ENCODE data around the gene TMEM14A. TPM values are rescaled to one million over a fixed set of nuclear protein-coding genes. Genes with fewer than 3 reads are reported as not detected.

The TMEM14A gene
- total RNA-seq, 1 experiment from 2014 or later = 45.6 TPM

- TF ChIP-seq TCF7L2 (IDR thresholded peaks at IDR 0.05; ENCODE audit: low read depth, low read length) (no peak), SIN3A (IDR thresholded peaks at IDR 0.05; ENCODE audit: borderline replicate concordance, insufficient read depth, low read depth, low read length) (no peak), POLR2AphosphoS5 (IDR thresholded peaks at IDR 0.05; ENCODE audit: low read depth, low read length) (no peak), CTCF (IDR thresholded peaks at IDR 0.05) (no peak), REST (IDR thresholded peaks at IDR 0.05; ENCODE audit: insufficient read depth in 1 of 2, low read depth in 2 of 2, low read length in 1 of 2) (no peak)
- in situ Hi-C loops (cut with HindIII; ENCODE audit: low pct_unique_long_range_greater_than_20kb, low sequenced_read_pairs) = no loop called here
- no TSS peak for BruUV-seq (replicated peaks)
- Histone ChIP-seq H3K9me3 (ENCODE audit: control insufficient read depth, insufficient read depth, low read depth, low read length) (no peaks in the 10 kb centered on the region), H3K36me3 (ENCODE audit: control insufficient read depth, insufficient read depth, low read length) (no peaks in the 10 kb centered on the region), H3K27me3 (ENCODE audit: control insufficient read depth, insufficient read depth, low read length) (no peaks in the 10 kb centered on the region), H3K27ac (ENCODE audit: low read length) (no peak overlapping the region), H3K4me1 (ENCODE audit: control insufficient read depth, insufficient read depth, low read length) (peaks cover 17% of the 10 kb centered on the region), H3K4me3 (ENCODE audit: low read depth in 2 of 2, low read length in 2 of 2) (no peak overlapping the region)
- intact Hi-C loops (cut with micrococcal nuclease; ENCODE audit: unreplicated experiment) = loop anchor here (5.0 to 10.0 kb wide), 2 partner anchors 65 to 377 kb away; partner anchors contain the start of gene MCM3
- POLR2A ChIA-PET = no interaction called here
- CTCF ChIA-PET = interaction anchor here (0.6 to 1.3 kb wide), 4 partner anchors 243 to 254 kb away, joined by 4 to 18 read pairs (median 6); no protein-coding TSS in a partner anchor
- DNase-seq (ENCODE audit: low read depth, low spot score) (no peak), ATAC-seq (no peak)
Observed at GRCh38 chr6:52662031-52662430, 8.9 kb upstream of the TMEM14A start.

- peak overlapping the region; percentile 92 for H3K27ac ChIP-seq (ENCODE audit: low read length)
- TF ChIP-seq SIN3A (IDR thresholded peaks at IDR 0.05; ENCODE audit: borderline replicate concordance, insufficient read depth, low read depth, low read length) (no peak), CTCF (IDR thresholded peaks at IDR 0.05) (peak; percentile 81)
- H3K27me3 ChIP-seq (ENCODE audit: control insufficient read depth, insufficient read depth, low read length) = no peaks in the 10 kb centered on the region
- peak overlapping the region; percentile 82 to 84 for H3K4me3 ChIP-seq (ENCODE audit: low read depth in 2 of 2, low read length in 2 of 2)
- POLR2A ChIA-PET = interaction anchor here (0.6 to 0.8 kb wide), 2 partner anchors 242 to 409 kb away, joined by 3 to 6 read pairs; no protein-coding TSS in a partner anchor
- in situ Hi-C loops (cut with HindIII; ENCODE audit: low pct_unique_long_range_greater_than_20kb, low sequenced_read_pairs) (no loop called here), intact Hi-C loops (cut with micrococcal nuclease; ENCODE audit: unreplicated experiment) (loop anchor here (1.0 to 10.0 kb wide), 4 partner anchors 66 to 379 kb away; partner anchors contain the start of gene MCM3)
- DNase-seq (ENCODE audit: low read depth, low spot score) (no peak), ATAC-seq (peak; percentile 53)
- BruUV-seq (replicated peaks) = no TSS peak
- peaks cover 5% of the 10 kb centered on the region for H3K36me3 ChIP-seq (ENCODE audit: control insufficient read depth, insufficient read depth, low read length)
- peaks cover 17% of the 10 kb centered on the region for H3K4me1 ChIP-seq (ENCODE audit: control insufficient read depth, insufficient read depth, low read length)
- H3K9me3 ChIP-seq (ENCODE audit: control insufficient read depth, insufficient read depth, low read depth, low read length) = no peaks in the 10 kb centered on the region
- CTCF ChIA-PET = interaction anchor here (0.6 to 1.5 kb wide), 10 partner anchors 11 to 577 kb away, joined by 3 to 7 read pairs (median 5); partner anchors contain the start of genes GSTA1 and MCM3
Observed at GRCh38 chr6:52663120-52663935, 7.6 kb upstream of the TMEM14A start.
